Measurements from ENCODE around the gene HARS2.
A peak's percentile ranks its signal among the peaks of the same experiment; 100 is the strongest.
"Not testable (repeated sequence)": the region's sequence is repeated elsewhere in the genome, so short reads cannot be mapped to it uniquely, and the experiment has no call there.

The HARS2 gene

GRCh38 chr5:140700177-140701144 is 9.2 kb downstream of the HARS2 start, which contains the start of gene ZMAT2:
Gene ZMAT2, plus strand, starts transcription at chr5:140700447. Its CDS starts 14 bp downstream, at chr5:140700461.
- peak; percentile 55 for DNase-seq

GRCh38 chr5:140707812-140708211 is 16.6 kb downstream of the HARS2 start:
- DNase-seq: no peak

GRCh38 chr5:140708787-140709186 is 17.5 kb downstream of the HARS2 start:
- not testable (repeated sequence) for DNase-seq

GRCh38 chr5:140710899-140711552 is 19.8 kb downstream of the HARS2 start:
- DNase-seq: peak; percentile 45

GRCh38 chr5:140711794-140712193 is 20.5 kb downstream of the HARS2 start:
- DNase-seq: no peak

GRCh38 chr5:140713562-140714094 is 22.4 kb downstream of the HARS2 start:
- DNase-seq: no peak

- DNase-seq: not testable (repeated sequence)
These were observed 25.0 kb downstream of the HARS2 start for GRCh38 chr5:140716238-140716637.

- DNase-seq: no peak
These were observed 27.0 kb downstream of the HARS2 start for GRCh38 chr5:140718266-140718592.

GRCh38 chr5:140720738-140721137 is 29.5 kb downstream of the HARS2 start:
- DNase-seq: not testable (repeated sequence)

- DNase-seq: not testable (repeated sequence)
These were observed 30.1 kb downstream of the HARS2 start for GRCh38 chr5:140721395-140721794.

GRCh38 chr5:140725799-140726471 is 34.7 kb downstream of the HARS2 start:
- DNase-seq: peak; percentile 36

- DNase-seq: no peak
These were observed 41.8 kb downstream of the HARS2 start for GRCh38 chr5:140733098-140733497.

- no peak for DNase-seq
These were observed 43.1 kb downstream of the HARS2 start for GRCh38 chr5:140734354-140734753.

GRCh38 chr5:140737486-140737885 is 46.2 kb downstream of the HARS2 start:
- no peak for DNase-seq

GRCh38 chr5:140741967-140742366 is 50.7 kb downstream of the HARS2 start:
- DNase-seq: no peak

Data from 8988T (cell line).